H9 (cell line): Measurements from ENCODE around the gene CHCHD4. TPM values are rescaled to one million over a fixed set of nuclear protein-coding genes. Genes with fewer than 3 reads are reported as not detected.

Experiments
- DNase-seq: peaks from one replicate; pipeline ENCODE4 v3.0.0-alpha.2; 2017
- H2AFZ ChIP-seq: one replicate; pipeline ENCODE4 v1.6.1; 2013; ENCODE audit warnings: mild to moderate bottlenecking, low read length, control low read depth, moderate library complexity
- H2AK5ac ChIP-seq: 2 replicates; pipeline ENCODE4 v1.6.1; 2013; ENCODE audit warnings: low read length, control low read depth, mixed read lengths; ENCODE audit not compliant: insufficient read length
- H2BK120ac ChIP-seq: one replicate; pipeline ENCODE4 v1.6.1; 2013; ENCODE audit warnings: low read depth, mild to moderate bottlenecking, low read length, control low read depth, inconsistent platforms; ENCODE audit not compliant: poor library complexity, severe bottlenecking
- H2BK12ac ChIP-seq: 2 replicates; pipeline ENCODE4 v1.6.1; 2013; ENCODE audit warnings: low read length, control low read depth, mixed read lengths, low read depth; ENCODE audit not compliant: insufficient read length
- H2BK15ac ChIP-seq: 2 replicates; pipeline ENCODE4 v1.6.1; 2013; ENCODE audit warnings: low read depth, low read length, control low read depth
- H2BK20ac ChIP-seq: one replicate; pipeline ENCODE4 v1.6.1; 2013; ENCODE audit warnings: low read depth, mild to moderate bottlenecking, low read length, control low read depth, inconsistent platforms; ENCODE audit not compliant: poor library complexity, severe bottlenecking
- H2BK5ac ChIP-seq: 2 replicates; pipeline ENCODE4 v1.6.1; 2013; ENCODE audit warnings: low read length, control low read depth, mixed read lengths; ENCODE audit not compliant: insufficient read length
- H3K14ac ChIP-seq: 2 replicates; pipeline ENCODE4 v1.6.1; 2013; ENCODE audit warnings: low read length, control low read depth; ENCODE audit not compliant: insufficient read depth
- H3K18ac ChIP-seq: 2 replicates; pipeline ENCODE4 v1.6.1; 2013; ENCODE audit warnings: low read depth, mild to moderate bottlenecking, mixed read lengths, low read length, control low read depth; ENCODE audit not compliant: insufficient read length
- H3K23ac ChIP-seq: 2 replicates; pipeline ENCODE4 v1.6.1; 2013; ENCODE audit warnings: low read length, control low read depth, mixed read lengths, low read depth; ENCODE audit not compliant: insufficient read length
- H3K23me2 ChIP-seq: 2 replicates; pipeline ENCODE4 v1.6.1; 2013; ENCODE audit warnings: low read depth, mild to moderate bottlenecking, mixed read lengths, low read length, control low read depth; ENCODE audit not compliant: insufficient read length, poor library complexity, severe bottlenecking
- H3K27ac ChIP-seq: 2 replicates; pipeline ENCODE4 v1.5.1; 2013; ENCODE audit warnings: low read length, control low read depth, mixed read lengths, low read depth; ENCODE audit not compliant: insufficient read length
- H3K27me3 ChIP-seq: 2 replicates; pipeline ENCODE4 v1.6.1; 2013; ENCODE audit warnings: low read length, control low read depth, inconsistent platforms; ENCODE audit not compliant: insufficient read depth
- H3K4ac ChIP-seq: 2 replicates; pipeline ENCODE4 v1.6.1; 2013; ENCODE audit warnings: low read depth, mild to moderate bottlenecking, control low read depth, inconsistent platforms, low read length, moderate library complexity
- H3K4me1 ChIP-seq: 2 replicates; pipeline ENCODE4 v1.6.1; 2013; ENCODE audit warnings: low read length, control low read depth, inconsistent platforms; ENCODE audit not compliant: insufficient read depth
- H3K4me2 ChIP-seq: 2 replicates; pipeline ENCODE4 v1.6.1; 2013; ENCODE audit warnings: low read length, control low read depth, mixed read lengths; ENCODE audit not compliant: insufficient read length, insufficient read depth
- H3K56ac ChIP-seq: 2 replicates; pipeline ENCODE4 v1.6.1; 2013; ENCODE audit warnings: low read depth, mild to moderate bottlenecking, mixed read lengths, low read length, control low read depth; ENCODE audit not compliant: insufficient read length
- H3K79me1 ChIP-seq: 2 replicates; pipeline ENCODE4 v1.6.1; 2013; ENCODE audit warnings: low read depth, mild to moderate bottlenecking, moderate library complexity, low read length, control low read depth, inconsistent platforms; ENCODE audit not compliant: insufficient read depth, poor library complexity, severe bottlenecking
- H3K79me2 ChIP-seq: 2 replicates; pipeline ENCODE4 v1.6.1; 2013; ENCODE audit warnings: low read length, control low read depth, inconsistent platforms; ENCODE audit not compliant: insufficient read depth
- H3K9ac ChIP-seq: 2 replicates; pipeline ENCODE4 v1.6.1; 2013; ENCODE audit warnings: low read length, control low read depth, mixed read lengths; ENCODE audit not compliant: insufficient read length; ENCODE audit errors: extremely low read depth
- H3K9me3 ChIP-seq: one replicate; pipeline ENCODE4 v1.6.1; 2013; ENCODE audit warnings: low read depth, low read length, inconsistent platforms; ENCODE audit not compliant: control insufficient read depth
- H3T11ph ChIP-seq: one replicate; pipeline ENCODE4 v1.6.1; 2013; ENCODE audit warnings: mild to moderate bottlenecking, low read length, control low read depth, inconsistent platforms
- H4K20me1 ChIP-seq: one replicate; pipeline ENCODE4 v1.6.1; 2013; ENCODE audit not compliant: control insufficient read depth, insufficient read length, insufficient read depth
- H4K5ac ChIP-seq: 2 replicates; pipeline ENCODE4 v1.6.1; 2013; ENCODE audit warnings: low read depth, mild to moderate bottlenecking, mixed read lengths, low read length, control low read depth; ENCODE audit not compliant: insufficient read length
- H4K8ac ChIP-seq: replicated peaks from 2 replicates; pipeline ENCODE4 v1.6.1; 2013; ENCODE audit warnings: low read length, control low read depth, mixed read lengths, low read depth; ENCODE audit not compliant: insufficient read length
- H4K91ac ChIP-seq: 2 replicates; pipeline ENCODE4 v1.6.1; 2013; ENCODE audit warnings: low read depth, mild to moderate bottlenecking, moderate library complexity, mixed read lengths, low read length, control low read depth; ENCODE audit not compliant: insufficient read length
- H3K27ac Mint-ChIP-seq, 3 experiments: 2 replicates in 2 of 3; 3 replicates in 1 of 3; pipeline ENCODE4 v1.8.0; 2020 to 2021; ENCODE audit warnings: mixed read lengths in 3 of 3, mild to moderate bottlenecking in 1 of 3, moderate library complexity in 1 of 3
- H3K27me3 Mint-ChIP-seq: 2 replicates; pipeline ENCODE4 v1.8.0; 2021; ENCODE audit warnings: low read depth, mild to moderate bottlenecking, moderate library complexity, mixed read lengths
- H3K36me3 Mint-ChIP-seq, 3 experiments: 2 replicates in 2 of 3; 3 replicates in 1 of 3; pipeline ENCODE4 v1.8.0; 2020 to 2021; ENCODE audit warnings: low read depth in 3 of 3, mixed read lengths in 3 of 3; ENCODE audit not compliant: insufficient read depth in 1 of 3
- H3K4me1 Mint-ChIP-seq, 2 experiments: 2 replicates each; pipeline ENCODE4 v1.8.0; 2020; ENCODE audit warnings: mixed read lengths in 2 of 2
- H3K4me3 Mint-ChIP-seq, 2 experiments: 2 replicates in 1 of 2; 3 replicates in 1 of 2; pipeline ENCODE4 v1.8.0; 2020 to 2021; ENCODE audit warnings: mild to moderate bottlenecking in 2 of 2, mixed read lengths in 2 of 2, moderate library complexity in 1 of 2
- H3K9me3 Mint-ChIP-seq, 2 experiments: 2 replicates in 1 of 2; 3 replicates in 1 of 2; pipeline ENCODE4 v1.8.0; 2020; ENCODE audit warnings: mild to moderate bottlenecking in 2 of 2, mixed read lengths in 2 of 2, moderate library complexity in 1 of 2
- CTCF ChIP-seq: fragments of 200-600 bp; sonication (generic); conservative IDR thresholded peaks from 3 replicates; pipeline ENCODE4 v1.8.0; 2021; ENCODE audit warnings: antibody characterized with exemption, mild to moderate bottlenecking
- WGBS: extraction: QIAGEN DNeasy Blood & Tissue Kit; methylation state at CpG from one replicate; pipeline ENCODE4 v1.1.7; 2013; ENCODE audit warnings: missing lambda C conversion rate, low lambda C conversion rate, mixed read lengths; ENCODE audit not compliant: insufficient read length; ENCODE audit errors: extremely low coverage; 5-methylcytosine and 5-hydroxymethylcytosine counted together
- total RNA-seq: library from RNA; stranded (reverse); gene quantifications from 2 replicates; pipeline ENCODE4 v1.2.1, GENCODE V29; 2021

Gene CHCHD4
- total RNA-seq, 1 experiment from 2014 or later = 13.7 TPM

- no peak overlapping the region for H3K23ac ChIP-seq
- no peak overlapping the region for H2BK5ac ChIP-seq
- no peak overlapping the region for H3K9ac ChIP-seq
- no peaks in the 10 kb centered on the region for H3K27me3 ChIP-seq
- Mint-ChIP-seq H3K9me3 (peaks cover 0 to 2% of the 10 kb centered on the region in 2 experiments; a peak in 1 of 5 replicates), H3K27me3 (no peaks in the 10 kb centered on the region), H3K27ac (peak overlapping the region in 1 of 3 experiments; percentile 29; a peak in 1 of 7 replicates), H3K36me3 (peaks cover 36 to 81% (median 79%) of the 10 kb centered on the region in 3 experiments; a peak in 6 of 7 replicates), H3K4me1 (peaks cover 0 to 5% of the 10 kb centered on the region in 2 experiments; a peak in 1 of 4 replicates), H3K4me3 (no peak overlapping the region)
- no peak for DNase-seq
- H3K23me2 ChIP-seq = no peaks in the 10 kb centered on the region
- no peak overlapping the region for H3K14ac ChIP-seq
- H4K8ac ChIP-seq = no peak overlapping the region
- WGBS = no CpG with 5 or more reads among the region's 7 CpGs
- H2BK12ac ChIP-seq = no peak overlapping the region
- H3K4ac ChIP-seq = no peak overlapping the region
- no peaks in the 10 kb centered on the region for H3K4me1 ChIP-seq
- H2BK15ac ChIP-seq = no peak overlapping the region
- H3K9me3 ChIP-seq = no peaks in the 10 kb centered on the region
- H3K4me2 ChIP-seq = no peak overlapping the region
- H4K20me1 ChIP-seq = no peaks in the 10 kb centered on the region
- no peak overlapping the region for H3T11ph ChIP-seq
- no peak overlapping the region for H2AFZ ChIP-seq
- H4K5ac ChIP-seq = no peak overlapping the region
- H3K79me1 ChIP-seq = no peaks in the 10 kb centered on the region
- H3K56ac ChIP-seq = no peak overlapping the region
- TF ChIP-seq CTCF = no peak
- no peak overlapping the region for H2BK20ac ChIP-seq
- H4K91ac ChIP-seq = no peak overlapping the region
- H3K18ac ChIP-seq = no peak overlapping the region
- H2BK120ac ChIP-seq = no peak overlapping the region
- H3K79me2 ChIP-seq = no peaks in the 10 kb centered on the region
- H3K27ac ChIP-seq = no peak overlapping the region
- no peak overlapping the region for H2AK5ac ChIP-seq
These were observed 31.5 kb upstream of the CHCHD4 start for GRCh38 chr3:14156201-14156600.
